A549 treated with AZD2906 at 1 μM for 4 hours (cell line): ENCODE measurements around the gene AMPD1. TPM values are rescaled to one million over a fixed set of nuclear protein-coding genes. Genes with fewer than 3 reads are reported as not detected.

Experiments
- total RNA-seq: library from RNA; stranded (reverse); fragments of 200-300 nt; extraction: Qiagen RNA extraction; gene quantifications from 5 replicates; pipeline ENCODE4 v1.2.3, GENCODE V29; 2022

AMPD1 gene
- not detected in 5 replicates for total RNA-seq

GRCh38 chr1:114695430-114696058 lies at the start of gene AMPD1:
Gene AMPD1, minus strand, starts transcription at chr1:114695546. Its CDS starts 75 bp downstream, at chr1:114695471.

GRCh38 chr1:114716304-114717170 lies 21.2 kb upstream of the AMPD1 start, which contains the start of gene NRAS:
Gene NRAS, minus strand, starts transcription at chr1:114716771. Its CDS starts 611 bp downstream, at chr1:114716160.

GRCh38 chr1:114669562-114670082 lies 25.7 kb downstream of the AMPD1 start, which contains the start of gene DENND2C:
Gene DENND2C, minus strand, starts transcription at chr1:114670049. Its CDS starts 44,065 bp downstream, at chr1:114625984.

Other genes starting within 250 kb of the AMPD1 start
- gene TRIM33, start 184.3 kb downstream of the AMPD1 start, total RNA-seq: 9.1 to 16.0 TPM (median 10.6 TPM) in 5 replicates
- gene BCAS2, start 113.9 kb downstream of the AMPD1 start, total RNA-seq: 24.8 to 28.1 TPM (median 26.8 TPM) in 5 replicates
- 0.32 to 0.51 TPM (median 0.40 TPM) in 5 replicates for gene DENND2C, start 25.5 kb downstream of the AMPD1 start, total RNA-seq
- 25.7 to 36.2 TPM (median 28.6 TPM) in 5 replicates for gene NRAS, start 21.2 kb upstream of the AMPD1 start, total RNA-seq
- 114 to 170 TPM (median 119 TPM) in 5 replicates for gene CSDE1, start 62.4 kb upstream of the AMPD1 start, total RNA-seq
- 14.0 to 19.3 TPM (median 17.1 TPM) in 5 replicates for gene SIKE1, start 85.1 kb upstream of the AMPD1 start, total RNA-seq
- not detected in 5 replicates for gene SYCP1, start 159.3 kb upstream of the AMPD1 start, total RNA-seq